H7 (cell line): Measurements from ENCODE around the gene NFRKB. TPM values are rescaled to one million over a fixed set of nuclear protein-coding genes. Genes with fewer than 3 reads are reported as not detected.
"Not testable (repeated sequence)": the region's sequence is repeated elsewhere in the genome, so short reads cannot be mapped to it uniquely, and the experiment has no call there.

Source experiments
- DNase-seq: peaks from one replicate; pipeline ENCODE4 v3.0.0; 2012
- H3K27me3 ChIP-seq: 2 replicates; pipeline ENCODE4 v1.6.0; 2011; ENCODE audit warnings: mild to moderate bottlenecking, low read length; ENCODE audit not compliant: control insufficient read depth, insufficient read depth
- H3K36me3 ChIP-seq: replicated peaks from 2 replicates; pipeline ENCODE4 v1.5.1; 2011; ENCODE audit warnings: low read length; ENCODE audit not compliant: control insufficient read depth, insufficient read depth
- H3K4me3 ChIP-seq: 2 replicates; pipeline ENCODE4 v1.5.1; 2011; ENCODE audit warnings: low read depth, mild to moderate bottlenecking, control low read depth, low read length, moderate library complexity; ENCODE audit not compliant: insufficient read depth
- total RNA-seq: library from RNA; depleted of rRNA; stranded (reverse); fragments of >200 nt; shearing (Covaris generic); gene quantifications from 2 replicates; pipeline ENCODE4 v1.2.3, GENCODE V29; 2014

Gene NFRKB
- total RNA-seq, 1 experiment from 2014 or later, result 33.4 TPM

GRCh38 chr11:129922674-129923073 lies 27.3 kb upstream of the NFRKB start:
- Histone ChIP-seq H3K4me3 (no peak overlapping the region), H3K27me3 (no peaks in the 10 kb centered on the region), H3K36me3 (peaks cover 12% of the 10 kb centered on the region)
- DNase-seq, result no peak

- H3K4me3 ChIP-seq, result no peak overlapping the region
- no peaks in the 10 kb centered on the region for H3K27me3 ChIP-seq
- no peak for DNase-seq
- H3K36me3 ChIP-seq, result peaks cover 15% of the 10 kb centered on the region
Measured at GRCh38 chr11:129918361-129918760, 23.0 kb upstream of the NFRKB start.

GRCh38 chr11:129917231-129917630 lies 21.9 kb upstream of the NFRKB start:
- peaks cover 12% of the 10 kb centered on the region for H3K36me3 ChIP-seq
- no peak overlapping the region for H3K4me3 ChIP-seq
- H3K27me3 ChIP-seq, result no peaks in the 10 kb centered on the region
- DNase-seq, result no peak

GRCh38 chr11:129911298-129911697 lies 15.9 kb upstream of the NFRKB start:
- DNase-seq, result no peak
- Histone ChIP-seq H3K4me3 (no peak overlapping the region), H3K27me3 (no peaks in the 10 kb centered on the region), H3K36me3 (peaks cover 7% of the 10 kb centered on the region)

- Histone ChIP-seq H3K4me3 (no peak overlapping the region), H3K36me3 (peaks cover 6% of the 10 kb centered on the region), H3K27me3 (no peaks in the 10 kb centered on the region)
- peak; percentile 65 for DNase-seq
Measured at GRCh38 chr11:129910360-129910759, 15.0 kb upstream of the NFRKB start.

- Histone ChIP-seq H3K36me3 (peaks cover 1% of the 10 kb centered on the region), H3K27me3 (no peaks in the 10 kb centered on the region), H3K4me3 (no peak overlapping the region)
- DNase-seq, result no peak
Measured at GRCh38 chr11:129905402-129905801, 10.0 kb upstream of the NFRKB start.

- peak; percentile 41 for DNase-seq
- Histone ChIP-seq H3K27me3 (no peaks in the 10 kb centered on the region), H3K4me3 (peak overlapping the region; percentile 55), H3K36me3 (peaks cover 4% of the 10 kb centered on the region)
Measured at GRCh38 chr11:129896062-129896461, 684 bp upstream of the NFRKB start.

GRCh38 chr11:129894278-129895125 lies 876 bp downstream of the NFRKB start:
- Histone ChIP-seq H3K27me3 (no peaks in the 10 kb centered on the region), H3K36me3 (peaks cover 8% of the 10 kb centered on the region), H3K4me3 (peak overlapping the region; percentile 79)
- no peak for DNase-seq

- H3K4me3 ChIP-seq, result no peak overlapping the region
- H3K36me3 ChIP-seq, result peaks cover 35% of the 10 kb centered on the region
- DNase-seq, result no peak
- no peaks in the 10 kb centered on the region for H3K27me3 ChIP-seq
Measured at GRCh38 chr11:129888451-129888850, 6.9 kb downstream of the NFRKB start.

- peaks cover 44% of the 10 kb centered on the region for H3K36me3 ChIP-seq
- no peak for DNase-seq
- H3K27me3 ChIP-seq, result no peaks in the 10 kb centered on the region
- H3K4me3 ChIP-seq, result no peak overlapping the region
Measured at GRCh38 chr11:129885381-129885780, 10.0 kb downstream of the NFRKB start.

- H3K27me3 ChIP-seq, result no peaks in the 10 kb centered on the region
- peaks cover 47% of the 10 kb centered on the region for H3K36me3 ChIP-seq
- DNase-seq, result no peak
- H3K4me3 ChIP-seq, result no peak overlapping the region
Measured at GRCh38 chr11:129884581-129884980, 10.8 kb downstream of the NFRKB start.

- no peak overlapping the region for H3K4me3 ChIP-seq
- H3K27me3 ChIP-seq, result no peaks in the 10 kb centered on the region
- DNase-seq, result peak; percentile 82
- peaks cover 48% of the 10 kb centered on the region for H3K36me3 ChIP-seq
Measured at GRCh38 chr11:129881570-129882170, 13.7 kb downstream of the NFRKB start.

GRCh38 chr11:129880311-129880710 lies 15.1 kb downstream of the NFRKB start:
- no peak for DNase-seq
- H3K4me3 ChIP-seq, result no peak overlapping the region
- peaks cover 48% of the 10 kb centered on the region for H3K36me3 ChIP-seq
- H3K27me3 ChIP-seq, result no peaks in the 10 kb centered on the region

- Histone ChIP-seq H3K27me3 (no peaks in the 10 kb centered on the region), H3K4me3 (no peak overlapping the region), H3K36me3 (peaks cover 52% of the 10 kb centered on the region)
- no peak for DNase-seq
Measured at GRCh38 chr11:129871914-129872313, 23.5 kb downstream of the NFRKB start.

- not testable (repeated sequence) for DNase-seq, H3K4me3 ChIP-seq, H3K27me3 ChIP-seq
- H3K36me3 ChIP-seq, result peaks cover 48% of the 10 kb centered on the region
Measured at GRCh38 chr11:129868626-129869025, 26.8 kb downstream of the NFRKB start.
